ENCODE results near the gene PPP1R2B. TPM values are rescaled to one million over a fixed set of nuclear protein-coding genes. Genes with fewer than 3 reads are reported as not detected.

Gene PPP1R2B
- total RNA-seq, 4 donors from 2014 or later: not detected

GRCh38 chr5:156836846-156837245 is 13.2 kb upstream of the PPP1R2B start:
- no peak for TF ChIP-seq CTCF (IDR thresholded peaks at IDR 0.05; ENCODE audit: low read depth)

GRCh38 chr5:156838961-156839360 is 11.1 kb upstream of the PPP1R2B start:
- no peak for TF ChIP-seq CTCF (IDR thresholded peaks at IDR 0.05; ENCODE audit: low read depth)

GRCh38 chr5:156841737-156842136 is 8.4 kb upstream of the PPP1R2B start:
- no peak for TF ChIP-seq CTCF (IDR thresholded peaks at IDR 0.05; ENCODE audit: low read depth)

- TF ChIP-seq CTCF (IDR thresholded peaks at IDR 0.05; ENCODE audit: low read depth): no peak
Observed at GRCh38 chr5:156846914-156847313, 3.2 kb upstream of the PPP1R2B start.

DNA sequence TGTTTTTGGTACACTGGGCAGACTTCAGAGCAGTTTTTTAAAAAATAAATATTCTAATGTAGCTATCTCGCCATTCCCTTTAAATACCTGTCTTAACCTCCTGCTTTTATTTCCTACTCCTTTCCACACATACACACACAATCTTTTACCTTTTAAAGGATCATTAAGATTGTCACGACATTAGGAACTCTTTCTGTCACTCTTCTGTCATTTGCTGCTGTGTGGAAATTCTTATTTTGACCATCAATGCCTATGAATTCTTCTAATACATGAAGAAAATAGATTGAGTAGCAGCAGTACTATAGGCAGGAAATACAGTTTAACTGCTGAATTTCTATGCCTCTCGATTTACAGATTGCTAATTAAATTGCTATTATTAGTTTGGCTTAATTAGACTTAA is 1.8 kb downstream of the PPP1R2B start:
- TF ChIP-seq CTCF (IDR thresholded peaks at IDR 0.05; ENCODE audit: low read depth): no peak

- TF ChIP-seq CTCF (IDR thresholded peaks at IDR 0.05; ENCODE audit: low read depth): no peak
Observed at GRCh38 chr5:156865427-156865826, 15.3 kb downstream of the PPP1R2B start.

GRCh38 chr5:156870498-156870839 is 20.4 kb downstream of the PPP1R2B start:
- no peak for TF ChIP-seq CTCF (IDR thresholded peaks at IDR 0.05; ENCODE audit: low read depth)

DNA sequence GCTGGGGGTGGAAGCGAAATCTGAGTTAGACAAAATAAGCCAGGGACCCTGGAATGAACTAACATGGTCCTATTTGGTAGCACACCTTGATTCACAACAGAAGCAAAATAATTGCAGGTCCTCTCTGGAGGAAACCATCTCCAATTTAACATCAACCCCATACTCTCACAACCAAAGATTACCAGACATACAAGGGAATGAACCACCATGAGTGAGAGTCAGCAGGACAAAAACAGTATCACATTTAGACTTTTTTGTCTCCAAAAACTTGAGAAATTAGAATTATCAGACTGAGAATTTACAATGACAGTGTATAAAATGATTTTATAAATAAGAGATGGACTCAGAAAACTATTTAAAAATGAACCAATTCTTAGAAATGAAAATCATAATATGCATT is 21.1 kb downstream of the PPP1R2B start:
- TF ChIP-seq CTCF (IDR thresholded peaks at IDR 0.05; ENCODE audit: low read depth): no peak

Measured in subcutaneous adipose tissue (tissue), 4 donors.